MCF 10A (cell line): ENCODE results near the gene OPRL1. TPM values are rescaled to one million over a fixed set of nuclear protein-coding genes. Genes with fewer than 3 reads are reported as not detected.
"Not testable (repeated sequence)": the region's sequence is repeated elsewhere in the genome, so short reads cannot be mapped to it uniquely, and the experiment has no call there.

Source experiments
- BruUV-seq: library from RNA; stranded (reverse); fragments of 400-500 nt; replicated peaks from 2 replicates; lab custom pipeline; 2021; lab: Mats Ljungman, UMichigan
- CTCF ChIA-PET: fragments of 300-600 bp; sonication (Branson Sonifier 250); formaldehyde crosslinking; extraction: SDS; loops from one replicate; lab custom pipeline; 2021; ENCODE audit warnings: antibody characterized with exemption, inconsistent platforms; lab: Yijun Ruan, JAX
- POLR2A ChIA-PET: fragments of 300-600, 350-650 bp; sonication (Branson Sonifier 250); formaldehyde crosslinking; extraction: SDS; loops from one replicate; lab custom pipeline; 2020; ENCODE audit warnings: antibody characterized with exemption, inconsistent platforms; lab: Yijun Ruan, JAX
- DNase-seq: peaks from one replicate; pipeline ENCODE4 v3.0.0-alpha.2; 2018; ENCODE audit not compliant: unreplicated experiment
- H3K27ac Mint-ChIP-seq: one replicate; pipeline ENCODE4 v1.8.0; 2022; ENCODE audit warnings: mild to moderate bottlenecking, low read depth, mixed read lengths; ENCODE audit not compliant: unreplicated experiment
- H3K27me3 Mint-ChIP-seq: one replicate; pipeline ENCODE4 v1.8.0; 2022; ENCODE audit warnings: mixed read lengths; ENCODE audit not compliant: insufficient read depth, unreplicated experiment
- H3K36me3 Mint-ChIP-seq: one replicate; pipeline ENCODE4 v1.8.0; 2022; ENCODE audit warnings: mild to moderate bottlenecking, moderate library complexity, mixed read lengths; ENCODE audit not compliant: insufficient read depth, unreplicated experiment
- H3K4me1 Mint-ChIP-seq: one replicate; pipeline ENCODE4 v1.8.0; 2022; ENCODE audit warnings: mixed read lengths; ENCODE audit not compliant: insufficient read depth, unreplicated experiment
- H3K4me3 Mint-ChIP-seq: one replicate; pipeline ENCODE4 v1.8.0; 2022; ENCODE audit warnings: mild to moderate bottlenecking, moderate library complexity, mixed read lengths; ENCODE audit not compliant: unreplicated experiment
- H3K9me3 Mint-ChIP-seq: one replicate; pipeline ENCODE4 v1.8.0; 2022; ENCODE audit warnings: mixed read lengths; ENCODE audit not compliant: unreplicated experiment
- CTCF ChIP-seq: fragments of 200-600 bp; IDR thresholded peaks from one replicate; pipeline ENCODE4 v1.8.0; 2022; ENCODE audit warnings: antibody characterized with exemption, mild to moderate bottlenecking; ENCODE audit not compliant: unreplicated experiment
- intact Hi-C: fragments of 100-400 bp; cut with micrococcal nuclease; formaldehyde crosslinking; loops from 2 replicates; pipeline ENCODE4 v1.14.1; 2022
- total RNA-seq: library from RNA; stranded (reverse); gene quantifications from 2 replicates; pipeline ENCODE4 v1.2.3, GENCODE V29; 2022

The OPRL1 gene
- total RNA-seq, 1 experiment from 2014 or later, result 0.12 TPM

- POLR2A ChIA-PET, result no interaction called here
- intact Hi-C loops, result no loop called here
- DNase-seq, result no peak
- BruUV-seq, result no TSS peak
- H3K36me3 Mint-ChIP-seq, result no peaks in the 10 kb centered on the region
- no peaks in the 10 kb centered on the region for H3K27me3 Mint-ChIP-seq
- H3K27ac Mint-ChIP-seq, result no peak overlapping the region
- no peak overlapping the region for H3K4me3 Mint-ChIP-seq
- H3K9me3 Mint-ChIP-seq, result no peaks in the 10 kb centered on the region
- CTCF ChIA-PET, result interaction anchor here (0.6 to 1.9 kb wide), 4 partner anchors 14 to 204 kb away, joined by 3 to 6 read pairs (median 3); no protein-coding TSS in a partner anchor
- no peak for TF ChIP-seq CTCF
- no peaks in the 10 kb centered on the region for H3K4me1 Mint-ChIP-seq
Measured at GRCh38 chr20:64115171-64115911, 35.5 kb downstream of the OPRL1 start.

- ChIA-PET POLR2A (no interaction called here), CTCF (interaction anchor here (0.9 to 1.9 kb wide), 4 partner anchors 15 to 76 kb away, joined by 3 to 6 read pairs (median 4); no protein-coding TSS in a partner anchor)
- DNase-seq, result no peak
- no TSS peak for BruUV-seq
- peaks cover under 1% of the 10 kb centered on the region for H3K27me3 Mint-ChIP-seq
- TF ChIP-seq CTCF, result no peak
- no peak overlapping the region for H3K27ac Mint-ChIP-seq
- no peak overlapping the region for H3K4me3 Mint-ChIP-seq
- no peaks in the 10 kb centered on the region for H3K9me3 Mint-ChIP-seq
- intact Hi-C loops, result no loop called here
- H3K36me3 Mint-ChIP-seq, result no peaks in the 10 kb centered on the region
- H3K4me1 Mint-ChIP-seq, result no peaks in the 10 kb centered on the region
Measured at GRCh38 chr20:64116016-64116415, 36.1 kb downstream of the OPRL1 start.

- POLR2A ChIA-PET, result no interaction called here
Measured at GRCh38 chr20:64116541-64117431, 36.9 kb downstream of the OPRL1 start.

GRCh38 chr20:64117432-64117777 is 37.5 kb downstream of the OPRL1 start:
- H3K9me3 Mint-ChIP-seq, H3K4me3 Mint-ChIP-seq, H3K27ac Mint-ChIP-seq, H3K36me3 Mint-ChIP-seq, H3K4me1 Mint-ChIP-seq, intact Hi-C loops, DNase-seq, POLR2A ChIA-PET, BruUV-seq: not testable (repeated sequence)
- peaks cover 14% of the 10 kb centered on the region for H3K27me3 Mint-ChIP-seq
- CTCF ChIA-PET, result interaction anchor here (1.2 to 5.7 kb wide), 2 partner anchors 35 to 79 kb away, joined by 4 to 93 read pairs; partner anchors contain the start of genes LKAAEAR1, OPRL1 and RGS19

More at GRCh38 chr20:64116541-64117431, 36.9 kb downstream of the OPRL1 start:
- Mint-ChIP-seq H3K4me3 (no peak overlapping the region), H3K27ac (no peak overlapping the region), H3K9me3 (no peaks in the 10 kb centered on the region), H3K36me3 (no peaks in the 10 kb centered on the region), H3K4me1 (no peaks in the 10 kb centered on the region), H3K27me3 (peaks cover 8% of the 10 kb centered on the region)
- no TSS peak for BruUV-seq
- CTCF ChIA-PET, result interaction anchor here (0.9 to 1.9 kb wide), 4 partner anchors 16 to 78 kb away, joined by 3 to 6 read pairs (median 4); no protein-coding TSS in a partner anchor
- no peak for DNase-seq
- intact Hi-C loops, result no loop called here
- no peak for TF ChIP-seq CTCF
